Heart left ventricle (tissue), 13 donors: ENCODE results near the gene CD8B.

Experiments used
- CTCF ChIP-seq, 12 donors: fragments of 200-600 bp; sonication (generic) in 4 of 12; IDR thresholded peaks; one replicate each; pipeline versions ENCODE4 v1.5.0 to v1.8.0; 2018 to 2022; ENCODE audit warnings: antibody characterized with exemption in 12 of 12, mild to moderate bottlenecking in 5 of 12
- POLR2A ChIP-seq, 2 donors: fragments of 450-650 bp; IDR thresholded peaks; one replicate each; pipeline ENCODE4 v1.6.1; 2017; ENCODE audit warnings: antibody characterized with exemption in 2 of 2, mild to moderate bottlenecking in 2 of 2, moderate library complexity in 2 of 2
- donor health status: ischemic (EF 13 %, LVEDD 7.1; RV severe dilation, severe dysfunction).
- donor health status: DM: no; HTN: yes; CAD: no.
- donor health status: DM: no; HTN: no; CAD: no.
- donor health status: ischemic (EF 25% LVEDD 6.9; RV normal size, moderate dysfunction).
- donor health status: ischemic (EF 25% LVEDD 5.7; RV mildly dilated, moderate dysfunction).
- donor health status: ischemic (EF 35%, LVEDD 5.7; RV mildly dilated, moderate dysfunction).
- donor health status: nonischemic (EF 11% LVEDD 7.7; RV severe dilation, severe dysfunction).
- donor health status: DM: yes; HTN: yes; CAD: no.
- donor health status: PGD.
- donor health status: ischemic (EF 29% LVEDD 5.4; RV normal size, mild dysfunction).
- donor health status: nonischemic (EF 23%, LVEDD 6.1; RV moderate dilation, normal function).

DNA sequence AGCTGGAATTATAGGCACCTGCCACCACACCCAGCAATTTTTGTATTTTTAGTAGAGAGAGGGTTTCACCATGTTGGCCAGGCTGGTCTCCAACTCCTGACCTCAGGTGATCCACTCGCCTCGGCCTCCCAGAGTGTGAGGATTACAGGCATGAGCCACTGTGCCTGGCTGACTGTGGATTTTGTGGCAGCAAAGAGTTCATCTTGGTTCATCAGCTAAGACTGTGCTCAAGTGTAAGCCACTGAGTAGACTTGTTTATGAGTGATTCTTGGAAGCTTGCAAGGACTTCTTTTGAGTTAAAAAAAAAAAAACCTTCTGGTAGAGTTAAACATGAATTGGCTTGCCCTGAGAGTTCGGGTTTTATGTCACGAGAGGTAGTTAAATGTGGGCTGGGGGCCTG lies 34.7 kb downstream of the CD8B start:
- TF ChIP-seq POLR2A (IDR thresholded peaks at IDR 0.05) (no peak), CTCF (IDR thresholded peaks at IDR 0.05) (no peak)
